Loucy (cell line): ENCODE data around the gene UBASH3A.
A peak's percentile ranks its signal among the peaks of the same experiment; 100 is the strongest.

ENCODE experiments used
- H2AFZ ChIP-seq: fragments of 200-600 bp; sonication (generic); 2 replicates; pipeline ENCODE4 v1.6.0; 2016; ENCODE audit warnings: antibody characterized with exemption, mild to moderate bottlenecking, low read length, moderate library complexity
- H3F3A ChIP-seq: fragments of 200-600 bp; 2 replicates; pipeline ENCODE4 v1.6.0; 2016; ENCODE audit warnings: antibody characterized with exemption, low read depth, mild to moderate bottlenecking
- H3K27me3 ChIP-seq: fragments of 200-600 bp; sonication (generic); 2 replicates; pipeline ENCODE4 v1.6.1; 2014; ENCODE audit warnings: low read length, mild to moderate bottlenecking; ENCODE audit not compliant: insufficient read depth, poor library complexity, severe bottlenecking
- H3K36me3 ChIP-seq: fragments of 200-600 bp; sonication (generic); 2 replicates; pipeline ENCODE4 v1.6.1; 2016; ENCODE audit warnings: low read length; ENCODE audit not compliant: insufficient read depth
- H3K4me1 ChIP-seq: fragments of 200-600 bp; sonication (generic); 2 replicates; pipeline ENCODE4 v1.5.1; 2014; ENCODE audit warnings: low read length, mild to moderate bottlenecking; ENCODE audit not compliant: insufficient read depth, poor library complexity, severe bottlenecking
- H3K4me2 ChIP-seq: fragments of 200-600 bp; sonication (generic); 2 replicates; pipeline ENCODE4 v1.6.0; 2014; ENCODE audit warnings: antibody characterized with exemption, low read length, low read depth, mild to moderate bottlenecking; ENCODE audit not compliant: poor library complexity, severe bottlenecking
- H3K4me3 ChIP-seq: fragments of 200-600 bp; sonication (generic); 2 replicates; pipeline ENCODE4 v1.5.1; 2014; ENCODE audit warnings: low read length, mild to moderate bottlenecking, mixed read lengths; ENCODE audit not compliant: poor library complexity, severe bottlenecking
- H3K79me2 ChIP-seq: fragments of 200-600 bp; sonication (generic); 2 replicates; pipeline ENCODE4 v1.6.1; 2014; ENCODE audit warnings: low read length; ENCODE audit not compliant: insufficient read depth
- H3K9ac ChIP-seq: fragments of 200-600 bp; sonication (generic); 2 replicates; pipeline ENCODE4 v1.6.0; 2014; ENCODE audit warnings: mild to moderate bottlenecking, low read depth, low read length, moderate library complexity; ENCODE audit not compliant: poor library complexity, severe bottlenecking
- H3K9me2 ChIP-seq: fragments of 200-600 bp; sonication (generic); replicated peaks from 2 replicates; pipeline ENCODE4 v1.6.1; 2016; ENCODE audit warnings: low read depth, low read length, mixed read lengths
- H3K9me3 ChIP-seq: fragments of 200-600 bp; sonication (generic); 2 replicates; pipeline ENCODE4 v1.6.1; 2014; ENCODE audit warnings: mild to moderate bottlenecking, antibody characterized with exemption, low read length, low read depth; ENCODE audit not compliant: insufficient read depth
- H4K20me1 ChIP-seq: fragments of 200-600 bp; sonication (generic); 2 replicates; pipeline ENCODE4 v1.6.0; 2014; ENCODE audit warnings: antibody characterized with exemption, low read length, mild to moderate bottlenecking; ENCODE audit not compliant: insufficient read depth, poor library complexity, severe bottlenecking
- CTCF ChIP-seq: fragments of 200-600 bp; sonication (generic); conservative IDR thresholded peaks from 2 replicates; pipeline ENCODE4 v1.5.1; 2014; ENCODE audit warnings: mild to moderate bottlenecking, antibody characterized with exemption, low read length
- EZH2phosphoT487 ChIP-seq: fragments of 200-600 bp; IDR thresholded peaks from 2 replicates; pipeline ENCODE4 v1.6.1; 2018; ENCODE audit warnings: antibody characterized with exemption, mild to moderate bottlenecking, moderate library complexity, borderline replicate concordance

UBASH3A gene

GRCh38 chr21:42495027-42495426 is 91.3 kb downstream of the UBASH3A start:
- H3K27me3 ChIP-seq = no peaks in the 10 kb centered on the region
- H3K4me1 ChIP-seq = peaks cover 43% of the 10 kb centered on the region
- no peaks in the 10 kb centered on the region for H3K9me2 ChIP-seq
- no peaks in the 10 kb centered on the region for H3K9me3 ChIP-seq
- TF ChIP-seq EZH2phosphoT487 (no peak), CTCF (no peak)
- no peak overlapping the region for H3K4me3 ChIP-seq
- H3K9ac ChIP-seq = no peak overlapping the region
- H3K79me2 ChIP-seq = no peaks in the 10 kb centered on the region; the same call in 1 of the 2 replicates
- H3K4me2 ChIP-seq = no peak overlapping the region
- H2AFZ ChIP-seq = no peak overlapping the region
- no peaks in the 10 kb centered on the region for H3K36me3 ChIP-seq
- H3F3A ChIP-seq = 0 out of 2 replicates have a peak, but pooled peaks cover 6% of the 10 kb centered on the region
- no peaks in the 10 kb centered on the region for H4K20me1 ChIP-seq

- Histone ChIP-seq H4K20me1 (no peaks in the 10 kb centered on the region), H3K79me2 (no peaks in the 10 kb centered on the region; the same call in 1 of the 2 replicates), H3K4me3 (peak overlapping the region; percentile 67), H2AFZ (no peak overlapping the region), H3K9ac (peak overlapping the region; percentile 23), H3K36me3 (no peaks in the 10 kb centered on the region), H3K9me3 (no peaks in the 10 kb centered on the region), H3K4me2 (peak overlapping the region; percentile 77), H3F3A (0 out of 2 replicates have a peak, but pooled peaks cover 6% of the 10 kb centered on the region), H3K4me1 (peaks cover 36% of the 10 kb centered on the region), H3K9me2 (no peaks in the 10 kb centered on the region), H3K27me3 (no peaks in the 10 kb centered on the region)
- TF ChIP-seq EZH2phosphoT487 (no peak), CTCF (no peak)
Observed at GRCh38 chr21:42495765-42496119, 92.0 kb downstream of the UBASH3A start.

GRCh38 chr21:42496120-42496838 is 92.6 kb downstream of the UBASH3A start, which contains the start of gene RSPH1:
TSS of gene RSPH1 (minus strand) at chr21:42496224. CDS start at chr21:42496186, 38 bp downstream.
- no peaks in the 10 kb centered on the region for H4K20me1 ChIP-seq
- no peaks in the 10 kb centered on the region for H3K9me2 ChIP-seq
- H3K9ac ChIP-seq = peak within 1 kb of the TSS; percentile 79
- H3K4me2 ChIP-seq = peak within 1 kb of the TSS; percentile 80
- no peaks in the 10 kb centered on the region for H3K27me3 ChIP-seq
- H3K36me3 ChIP-seq = no peaks in the 10 kb centered on the region
- no peaks in the 10 kb centered on the region; the same call in 1 of the 2 replicates for H3K79me2 ChIP-seq
- H3K4me1 ChIP-seq = peaks cover 35% of the 10 kb centered on the region
- peak within 1 kb of the TSS; percentile 79 for H3K4me3 ChIP-seq
- H2AFZ ChIP-seq = peak within 1 kb of the TSS; percentile 71; the same call in 1 of the 2 replicates
- H3F3A ChIP-seq = 0 out of 2 replicates have a peak, but pooled peaks cover 6% of the 10 kb centered on the region
- no peaks in the 10 kb centered on the region for H3K9me3 ChIP-seq
- TF ChIP-seq CTCF (no peak), EZH2phosphoT487 (no peak)
